ENCODE measurements around the gene ANTXRL. TPM values are rescaled to one million over a fixed set of nuclear protein-coding genes. Genes with fewer than 3 reads are reported as not detected.
"Not testable (repeated sequence)": the region's sequence is repeated elsewhere in the genome, so short reads cannot be mapped to it uniquely, and the experiment has no call there.

Gene ANTXRL
- total RNA-seq, 4 donors from 2014 or later: not detected

DNA sequence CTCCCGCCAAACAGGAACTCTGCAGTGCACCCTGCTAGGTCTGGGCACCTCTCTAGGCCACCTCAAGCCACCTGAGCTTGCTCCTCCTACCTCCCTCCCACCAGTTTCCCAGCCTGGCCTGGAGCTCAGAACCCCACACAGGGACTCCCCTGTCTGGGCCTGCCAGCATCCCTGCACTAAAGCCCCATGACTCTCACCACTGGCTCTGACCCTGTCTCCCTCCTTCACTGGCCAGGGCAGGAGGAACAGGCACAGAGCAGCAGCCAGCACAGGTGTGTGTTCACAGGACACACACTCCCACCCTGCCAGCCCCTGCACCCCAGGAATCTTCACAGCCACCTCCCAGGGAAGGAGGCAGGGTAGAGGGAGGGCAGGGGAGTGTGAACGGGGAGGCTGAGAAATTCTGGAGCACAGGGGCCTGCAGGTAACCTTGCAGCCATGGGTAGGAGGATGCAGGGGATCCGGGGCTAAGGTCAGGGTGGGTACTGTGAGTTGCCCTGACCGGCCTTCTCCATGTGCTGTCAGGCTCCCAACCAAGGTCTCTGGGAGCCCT is 13.9 kb upstream of the ANTXRL start:
- no peak overlapping the region for H3K27ac ChIP-seq
- H3K9me3 ChIP-seq: no peaks in the 10 kb centered on the region
- H3K4me3 ChIP-seq: no peak overlapping the region
- WGBS: 82% methylated on average over 4 of the region's 4 CpGs
- H3K4me1 ChIP-seq: no peaks in the 10 kb centered on the region
- no peaks in the 10 kb centered on the region for H3K36me3 ChIP-seq
- DNase-seq (ENCODE audit: low spot score in 2 of 2): peak in 1 of 2 donors; percentile 69
- TF ChIP-seq, protein P1, sequence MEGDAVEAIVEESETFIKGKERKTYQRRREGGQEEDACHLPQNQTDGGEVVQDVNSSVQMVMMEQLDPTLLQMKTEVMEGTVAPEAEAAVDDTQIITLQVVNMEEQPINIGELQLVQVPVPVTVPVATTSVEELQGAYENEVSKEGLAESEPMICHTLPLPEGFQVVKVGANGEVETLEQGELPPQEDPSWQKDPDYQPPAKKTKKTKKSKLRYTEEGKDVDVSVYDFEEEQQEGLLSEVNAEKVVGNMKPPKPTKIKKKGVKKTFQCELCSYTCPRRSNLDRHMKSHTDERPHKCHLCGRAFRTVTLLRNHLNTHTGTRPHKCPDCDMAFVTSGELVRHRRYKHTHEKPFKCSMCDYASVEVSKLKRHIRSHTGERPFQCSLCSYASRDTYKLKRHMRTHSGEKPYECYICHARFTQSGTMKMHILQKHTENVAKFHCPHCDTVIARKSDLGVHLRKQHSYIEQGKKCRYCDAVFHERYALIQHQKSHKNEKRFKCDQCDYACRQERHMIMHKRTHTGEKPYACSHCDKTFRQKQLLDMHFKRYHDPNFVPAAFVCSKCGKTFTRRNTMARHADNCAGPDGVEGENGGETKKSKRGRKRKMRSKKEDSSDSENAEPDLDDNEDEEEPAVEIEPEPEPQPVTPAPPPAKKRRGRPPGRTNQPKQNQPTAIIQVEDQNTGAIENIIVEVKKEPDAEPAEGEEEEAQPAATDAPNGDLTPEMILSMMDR (IDR thresholded peaks at IDR 0.05): no peak
- TF ChIP-seq POLR2AphosphoS5 (IDR thresholded peaks at IDR 0.05): no peak
- no peak for TF ChIP-seq POLR2A (IDR thresholded peaks at IDR 0.05)
- no peak for TF ChIP-seq EP300 (IDR thresholded peaks at IDR 0.05)
- H3K27me3 ChIP-seq: no peaks in the 10 kb centered on the region

DNA sequence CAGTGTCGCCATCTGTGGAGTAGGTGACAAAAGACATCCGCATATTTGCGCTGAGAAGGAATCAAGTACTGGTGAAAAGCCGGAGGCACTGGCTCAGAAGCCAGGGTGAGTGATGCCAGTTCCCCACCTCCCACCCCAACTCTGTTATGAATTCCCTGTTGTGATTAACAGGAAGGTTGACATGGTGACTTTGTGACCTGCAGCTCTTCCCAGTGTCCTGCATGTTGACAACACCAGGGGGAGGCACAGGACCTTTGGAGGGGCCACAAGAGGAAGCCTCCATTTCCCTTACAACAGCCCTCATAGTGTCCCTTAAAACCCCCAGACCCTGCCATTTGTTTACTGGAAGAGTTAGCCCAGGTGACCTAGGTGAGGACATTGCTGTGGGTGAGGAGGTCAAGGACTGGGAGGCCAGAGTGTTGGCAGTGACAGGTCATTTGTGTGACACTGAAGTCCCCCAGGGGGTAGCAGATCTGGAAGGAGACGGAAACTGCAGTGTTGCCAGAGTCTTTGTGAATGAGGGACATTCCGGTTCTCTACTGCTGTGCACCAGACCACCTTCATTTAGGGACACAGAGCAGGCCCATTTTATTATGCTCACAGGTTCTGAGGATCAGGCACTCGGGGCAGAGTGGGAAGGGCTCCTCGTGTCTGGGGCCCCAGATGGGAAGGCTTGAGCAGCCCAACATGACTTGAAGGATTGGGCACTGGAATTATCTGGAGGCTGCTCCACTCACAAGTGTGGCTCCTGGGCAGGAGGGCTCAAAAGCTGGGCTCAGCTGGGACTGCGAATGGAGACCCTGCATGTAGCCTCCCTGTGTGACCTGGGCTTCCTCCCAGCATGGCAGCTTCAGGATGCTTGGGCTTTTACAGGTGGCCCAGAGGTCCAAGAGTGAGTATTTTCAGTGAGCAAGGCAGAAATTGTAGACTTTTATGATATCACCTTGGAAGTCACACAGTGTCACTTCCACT is 13.0 kb upstream of the ANTXRL start:
- WGBS: 73% methylated on average over 4 of the region's 9 CpGs
- peak in 1 of 2 donors; percentile 43 for DNase-seq (ENCODE audit: low spot score in 2 of 2)
- no peak for TF ChIP-seq EP300 (IDR thresholded peaks at IDR 0.05)
- TF ChIP-seq, protein P1 (IDR thresholded peaks at IDR 0.05): no peak
- no peak for TF ChIP-seq POLR2AphosphoS5 (IDR thresholded peaks at IDR 0.05)

GRCh38 chr10:46277840-46278239 is 9.0 kb upstream of the ANTXRL start:
- H3K27me3 ChIP-seq: no peaks in the 10 kb centered on the region
- no peak for DNase-seq (ENCODE audit: low spot score in 2 of 2)
- TF ChIP-seq POLR2AphosphoS5 (IDR thresholded peaks at IDR 0.05): no peak
- no peak for TF ChIP-seq EP300 (IDR thresholded peaks at IDR 0.05)
- TF ChIP-seq, protein P1 (IDR thresholded peaks at IDR 0.05): no peak
- TF ChIP-seq POLR2A (IDR thresholded peaks at IDR 0.05): no peak
- 79% methylated on average over 2 of the region's 2 CpGs for WGBS
- peaks cover 6% of the 10 kb centered on the region for H3K4me1 ChIP-seq
- no peaks in the 10 kb centered on the region for H3K36me3 ChIP-seq
- H3K27ac ChIP-seq: no peak overlapping the region
- no peak overlapping the region for H3K4me3 ChIP-seq
- H3K9me3 ChIP-seq: no peaks in the 10 kb centered on the region

More for the DNA sequence above, 13.0 kb upstream of the ANTXRL start:
- Histone ChIP-seq H3K36me3 (no peaks in the 10 kb centered on the region), H3K27me3 (no peaks in the 10 kb centered on the region), H3K4me3 (no peak overlapping the region), H3K4me1 (no peaks in the 10 kb centered on the region), H3K27ac (no peak overlapping the region), H3K9me3 (no peaks in the 10 kb centered on the region)

DNA sequence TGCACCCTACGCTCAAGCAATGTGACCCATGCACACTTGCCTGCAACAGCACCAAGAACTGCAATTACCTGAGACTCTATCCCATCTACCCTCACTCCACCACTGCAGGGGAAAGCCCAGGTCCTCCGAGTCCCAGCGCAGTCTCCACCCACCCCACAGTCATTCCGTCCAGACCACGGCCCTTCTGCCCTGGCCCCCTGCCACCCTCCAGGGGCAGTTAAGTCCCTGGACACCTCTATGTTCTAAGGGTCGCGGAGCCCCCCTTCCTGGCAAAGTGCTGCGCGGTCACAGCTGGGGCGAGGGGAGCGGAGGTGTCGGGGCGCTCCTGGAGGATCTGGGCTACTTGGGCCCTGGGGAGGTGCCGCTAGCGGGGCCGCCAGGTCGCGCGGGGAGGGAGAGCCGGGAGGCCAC is 4.4 kb upstream of the ANTXRL start:
- Histone ChIP-seq H3K27ac (peak overlapping the region; percentile 34), H3K4me1 (peaks cover 29% of the 10 kb centered on the region), H3K4me3 (peak overlapping the region; percentile 75)
- not testable (repeated sequence) for H3K36me3 ChIP-seq; H3K9me3 ChIP-seq; H3K27me3 ChIP-seq; DNase-seq (ENCODE audit: low spot score in 2 of 2)
- WGBS: 86% methylated on average over 1 of the region's 20 CpGs

GRCh38 chr10:46282842-46283574 is 3.8 kb upstream of the ANTXRL start:
- peaks cover 29% of the 10 kb centered on the region for H3K4me1 ChIP-seq
- H3K27me3 ChIP-seq: no peaks in the 10 kb centered on the region
- H3K27ac ChIP-seq: peak overlapping the region; percentile 34
- TF ChIP-seq, protein P1 (IDR thresholded peaks at IDR 0.05): no peak
- no peak for TF ChIP-seq POLR2A (IDR thresholded peaks at IDR 0.05)
- no peak for TF ChIP-seq POLR2AphosphoS5 (IDR thresholded peaks at IDR 0.05)
- TF ChIP-seq EP300 (IDR thresholded peaks at IDR 0.05): no peak
- DNase-seq (ENCODE audit: low spot score in 2 of 2): peak; percentile 85 to 89
- peak overlapping the region; percentile 75 for H3K4me3 ChIP-seq
- no peaks in the 10 kb centered on the region for H3K9me3 ChIP-seq
- no peaks in the 10 kb centered on the region for H3K36me3 ChIP-seq
- WGBS: 0% methylated on average over 4 of the region's 51 CpGs

Measured in suprapubic skin (tissue), 4 donors.